Glutamatergic neuron (in vitro differentiated cells): ENCODE measurements around the gene C14orf180. TPM values are rescaled to one million over a fixed set of nuclear protein-coding genes. Genes with fewer than 3 reads are reported as not detected.

ENCODE experiments used
- DNase-seq: peaks from one replicate; pipeline ENCODE4 v3.0.0; 2022
- H3K27ac Mint-ChIP-seq: one replicate; pipeline ENCODE4 v1.8.0; 2020; ENCODE audit warnings: mild to moderate bottlenecking, mixed read lengths, inconsistent platforms; ENCODE audit not compliant: unreplicated experiment
- H3K27me3 Mint-ChIP-seq: one replicate; pipeline ENCODE4 v1.8.0; 2020; ENCODE audit warnings: mild to moderate bottlenecking, moderate library complexity, mixed read lengths, inconsistent platforms; ENCODE audit not compliant: unreplicated experiment
- H3K36me3 Mint-ChIP-seq: one replicate; pipeline ENCODE4 v1.8.0; 2020; ENCODE audit warnings: mild to moderate bottlenecking, mixed read lengths, inconsistent platforms; ENCODE audit not compliant: unreplicated experiment
- H3K4me1 Mint-ChIP-seq: one replicate; pipeline ENCODE4 v1.8.0; 2020; ENCODE audit warnings: mild to moderate bottlenecking, low read depth, mixed read lengths, inconsistent platforms; ENCODE audit not compliant: unreplicated experiment
- H3K4me3 Mint-ChIP-seq: one replicate; pipeline ENCODE4 v1.8.0; 2020; ENCODE audit warnings: mild to moderate bottlenecking, mixed read lengths, inconsistent platforms; ENCODE audit not compliant: unreplicated experiment
- H3K9me3 Mint-ChIP-seq: one replicate; pipeline ENCODE4 v1.8.0; 2020; ENCODE audit warnings: mild to moderate bottlenecking, moderate library complexity, mixed read lengths, inconsistent platforms; ENCODE audit not compliant: unreplicated experiment
- CTCF ChIP-seq: fragments of 200-600 bp; sonication (generic); IDR thresholded peaks from one replicate; pipeline ENCODE4 v1.5.0; 2021; ENCODE audit not compliant: partially characterized antibody, unreplicated experiment
- total RNA-seq: library from RNA; stranded (reverse); fragmentation: NEBNext Ultra II Directional; extraction: Animal tissue kit (Norgen Biotek cat#: 25700); gene quantifications from one replicate; pipeline ENCODE4 v1.2.1, GENCODE V29; 2021; ENCODE audit not compliant: unreplicated experiment

C14orf180 gene
- total RNA-seq, 1 donor from 2014 or later, result not detected

- H3K36me3 Mint-ChIP-seq, result no peaks in the 10 kb centered on the region
- H3K4me1 Mint-ChIP-seq, result peaks cover 3% of the 10 kb centered on the region
- peaks cover 1% of the 10 kb centered on the region for H3K9me3 Mint-ChIP-seq
- H3K27ac Mint-ChIP-seq, result no peak overlapping the region
- peaks cover 8% of the 10 kb centered on the region for H3K27me3 Mint-ChIP-seq
- TF ChIP-seq CTCF, result no peak
- no peak overlapping the region for H3K4me3 Mint-ChIP-seq
- no peak for DNase-seq
Observed at GRCh38 chr14:104547310-104547997, 32.1 kb upstream of the C14orf180 start.

DNA sequence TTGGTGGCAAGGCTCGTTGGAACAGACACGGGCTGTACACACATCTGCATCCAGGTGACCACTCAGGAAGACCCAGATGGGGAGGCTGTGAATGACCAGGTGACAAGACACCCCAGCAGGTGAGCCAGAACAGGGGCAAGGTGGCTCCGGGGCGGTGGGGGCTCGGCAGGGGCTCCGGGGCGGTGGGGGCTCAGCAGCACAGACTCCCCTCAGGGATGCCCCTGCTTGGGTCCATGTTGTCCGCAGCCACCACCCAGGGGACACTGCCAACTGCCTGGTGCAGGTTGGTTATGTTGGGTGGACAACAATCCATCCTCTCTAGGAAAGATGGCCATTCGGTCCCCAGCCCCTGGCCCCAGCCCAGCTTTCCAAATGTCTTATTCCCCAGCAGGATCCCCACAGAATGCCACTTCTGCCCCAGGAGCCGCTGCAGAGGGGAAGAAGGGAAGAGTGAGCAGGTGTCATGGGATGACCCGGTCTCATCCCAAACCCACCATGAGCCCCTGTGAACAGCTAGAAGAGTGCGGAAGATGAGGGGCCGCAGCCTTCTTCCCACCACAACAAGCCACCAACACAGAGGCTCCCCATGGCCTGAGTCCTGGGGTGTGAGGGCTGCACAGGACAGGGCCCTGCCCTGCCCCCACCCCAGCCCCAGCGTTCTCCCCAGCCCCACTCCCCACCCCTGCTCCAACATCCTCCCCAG lies 31.4 kb upstream of the C14orf180 start:
- peaks cover 3% of the 10 kb centered on the region for H3K4me1 Mint-ChIP-seq
- H3K4me3 Mint-ChIP-seq, result no peak overlapping the region
- no peak for TF ChIP-seq CTCF
- no peaks in the 10 kb centered on the region for H3K36me3 Mint-ChIP-seq
- peaks cover 8% of the 10 kb centered on the region for H3K27me3 Mint-ChIP-seq
- H3K9me3 Mint-ChIP-seq, result peaks cover 1% of the 10 kb centered on the region
- no peak overlapping the region for H3K27ac Mint-ChIP-seq
- DNase-seq, result no peak

GRCh38 chr14:104548802-104549535 lies 30.6 kb upstream of the C14orf180 start:
- H3K27ac Mint-ChIP-seq, result no peak overlapping the region
- H3K27me3 Mint-ChIP-seq, result peaks cover 10% of the 10 kb centered on the region
- no peaks in the 10 kb centered on the region for H3K36me3 Mint-ChIP-seq
- TF ChIP-seq CTCF, result no peak
- DNase-seq, result no peak
- no peak overlapping the region for H3K4me3 Mint-ChIP-seq
- H3K9me3 Mint-ChIP-seq, result peaks cover 3% of the 10 kb centered on the region
- peaks cover 3% of the 10 kb centered on the region for H3K4me1 Mint-ChIP-seq

GRCh38 chr14:104549536-104550339 lies 29.8 kb upstream of the C14orf180 start:
- H3K9me3 Mint-ChIP-seq, result peaks cover 4% of the 10 kb centered on the region
- H3K36me3 Mint-ChIP-seq, result no peaks in the 10 kb centered on the region
- H3K27ac Mint-ChIP-seq, result no peak overlapping the region
- peak; percentile 3 for DNase-seq
- H3K4me3 Mint-ChIP-seq, result no peak overlapping the region
- H3K27me3 Mint-ChIP-seq, result peaks cover 9% of the 10 kb centered on the region
- H3K4me1 Mint-ChIP-seq, result peaks cover 1% of the 10 kb centered on the region
- TF ChIP-seq CTCF, result no peak
